DMS53 treated with DMSO at 0.1 percent for 48 hours (cell line): ENCODE data around the gene KLHL18.
"Not testable (repeated sequence)": the region's sequence is repeated elsewhere in the genome, so short reads cannot be mapped to it uniquely, and the experiment has no call there.

Experiments used
- DNase-seq: peaks from one replicate; lab custom pipeline; 2025; ENCODE audit not compliant: unreplicated experiment; lab: John Stamatoyannopoulos, UW

KLHL18 gene

GRCh38 chr3:47273564-47273963 is 9.2 kb upstream of the KLHL18 start:
- DNase-seq, result no peak

GRCh38 chr3:47274652-47275051 is 8.1 kb upstream of the KLHL18 start:
- DNase-seq, result no peak

- DNase-seq, result no peak
Measured at GRCh38 chr3:47276558-47276957, 6.2 kb upstream of the KLHL18 start.

- no peak for DNase-seq
Measured at GRCh38 chr3:47280519-47280918, 2.2 kb upstream of the KLHL18 start.

- no peak for DNase-seq
Measured at GRCh38 chr3:47283193-47283537, 421 bp downstream of the KLHL18 start.

GRCh38 chr3:47283591-47284364 is 1.0 kb downstream of the KLHL18 start:
- no peak for DNase-seq

GRCh38 chr3:47288966-47289910 is 6.5 kb downstream of the KLHL18 start:
- DNase-seq, result no peak

GRCh38 chr3:47291158-47291753 is 8.5 kb downstream of the KLHL18 start:
- DNase-seq, result no peak

- DNase-seq, result not testable (repeated sequence)
Measured at GRCh38 chr3:47291754-47292420, 9.1 kb downstream of the KLHL18 start.

- DNase-seq, result no peak
Measured at GRCh38 chr3:47293822-47294221, 11.1 kb downstream of the KLHL18 start.

GRCh38 chr3:47294392-47294791 is 11.6 kb downstream of the KLHL18 start:
- DNase-seq, result no peak

- no peak for DNase-seq
Measured at GRCh38 chr3:47295322-47295721, 12.6 kb downstream of the KLHL18 start.

- DNase-seq, result no peak
Measured at GRCh38 chr3:47295976-47296375, 13.2 kb downstream of the KLHL18 start.

- no peak for DNase-seq
Measured at GRCh38 chr3:47296562-47297302, 14.0 kb downstream of the KLHL18 start.

- no peak for DNase-seq
Measured at GRCh38 chr3:47298439-47298838, 15.7 kb downstream of the KLHL18 start.

GRCh38 chr3:47299381-47300318 is 16.9 kb downstream of the KLHL18 start:
- no peak for DNase-seq

GRCh38 chr3:47301456-47301855 is 18.7 kb downstream of the KLHL18 start:
- no peak for DNase-seq

- no peak for DNase-seq
Measured at GRCh38 chr3:47306022-47306421, 23.3 kb downstream of the KLHL18 start.

GRCh38 chr3:47309231-47309630 is 26.5 kb downstream of the KLHL18 start:
- DNase-seq, result not testable (repeated sequence)
